Right hindlimb (tissue), 1 donor: ENCODE results near the gene MYNN.
"Not testable (repeated sequence)": the region's sequence is repeated elsewhere in the genome, so short reads cannot be mapped to it uniquely, and the experiment has no call there.

Source experiments
- DNase-seq: peaks from one replicate; pipeline ENCODE4 v3.0.0-alpha.2; 2018

MYNN gene

GRCh38 chr3:169772897-169773816 lies at the start of gene MYNN:
MYNN (plus strand) TSS chr3:169773396; CDS start chr3:169774296, 900 bp downstream.
- peak; percentile 96 for DNase-seq

- DNase-seq: not testable (repeated sequence)
Observed at GRCh38 chr3:169731857-169732256, 41.3 kb upstream of the MYNN start.

GRCh38 chr3:169739067-169739466 lies 34.1 kb upstream of the MYNN start:
- DNase-seq: no peak

- DNase-seq: no peak
Observed at GRCh38 chr3:169744366-169745054, 28.7 kb upstream of the MYNN start.

GRCh38 chr3:169746924-169747323 lies 26.3 kb upstream of the MYNN start:
- DNase-seq: no peak

- no peak for DNase-seq
Observed at GRCh38 chr3:169748670-169749069, 24.5 kb upstream of the MYNN start.

GRCh38 chr3:169750665-169751064 lies 22.5 kb upstream of the MYNN start:
- no peak for DNase-seq

GRCh38 chr3:169751875-169752274 lies 21.3 kb upstream of the MYNN start:
- no peak for DNase-seq

GRCh38 chr3:169754711-169755110 lies 18.5 kb upstream of the MYNN start:
- DNase-seq: no peak

- DNase-seq: no peak
Observed at GRCh38 chr3:169755488-169755887, 17.7 kb upstream of the MYNN start.

GRCh38 chr3:169758359-169758994 lies 14.7 kb upstream of the MYNN start:
- no peak for DNase-seq

GRCh38 chr3:169759256-169759655 lies 13.9 kb upstream of the MYNN start:
- DNase-seq: no peak

- DNase-seq: no peak
Observed at GRCh38 chr3:169760479-169760878, 12.7 kb upstream of the MYNN start.

GRCh38 chr3:169764312-169764881 lies 8.8 kb upstream of the MYNN start:
- peak; percentile 81 for DNase-seq

GRCh38 chr3:169764882-169765612 lies 8.1 kb upstream of the MYNN start, which contains the start of gene TERC:
TERC (minus strand) TSS chr3:169765060.
- DNase-seq: peak; percentile 97

- peak; percentile 82 for DNase-seq
Observed at GRCh38 chr3:169769287-169770181, 3.7 kb upstream of the MYNN start, which contains the start of gene ACTRT3. ACTRT3 (minus strand) TSS chr3:169769561; CDS start chr3:169769520, 41 bp downstream.

- DNase-seq: peak; percentile 76
Observed at GRCh38 chr3:169771497-169772304, 1.5 kb upstream of the MYNN start.

- no peak for DNase-seq
Observed at GRCh38 chr3:169772305-169772896, 795 bp upstream of the MYNN start.

GRCh38 chr3:169774186-169774585 lies 990 bp downstream of the MYNN start:
- DNase-seq: no peak

- DNase-seq: no peak
Observed at GRCh38 chr3:169777822-169778221, 4.6 kb downstream of the MYNN start.
